PFSK-1 (cell line): ENCODE measurements around the gene ADAM23.

Source experiments
- FOXP2 ChIP-seq: optimal IDR thresholded peaks from 2 replicates; pipeline ENCODE3; 2011; ENCODE audit warnings: borderline replicate concordance, control low read depth, inconsistent platforms; ENCODE audit not compliant: insufficient read depth; ENCODE audit errors: extremely low read length, extremely low read depth
- POLR2AphosphoS5 ChIP-seq: IDR thresholded peaks from 2 replicates; pipeline ENCODE4 v1.6.1; 2012; ENCODE audit warnings: low read depth, mild to moderate bottlenecking, control low read depth, low read length, moderate library complexity
- SIN3A ChIP-seq: IDR thresholded peaks from 2 replicates; pipeline ENCODE4 v1.6.1; 2012; ENCODE audit warnings: mild to moderate bottlenecking, low read length, moderate library complexity, borderline replicate concordance; ENCODE audit not compliant: insufficient read depth
- TAF1 ChIP-seq: IDR thresholded peaks from 2 replicates; pipeline ENCODE4 v1.6.1; 2012; ENCODE audit warnings: low read length, control low read depth, borderline replicate concordance; ENCODE audit not compliant: insufficient read depth
- TF ChIP-seq, protein P1 (sequence below), 2 experiments: IDR thresholded peaks; 2 replicates each; pipeline versions ENCODE4 v1.6.1 to v1.8.0; 2011 to 2012; ENCODE audit warnings: low read depth in 2 of 2, low read length in 2 of 2, control low read depth in 1 of 2, inconsistent platforms in 1 of 2, mild to moderate bottlenecking in 1 of 2, moderate library complexity in 1 of 2; ENCODE audit not compliant: insufficient read depth in 1 of 2

Gene ADAM23

DNA sequence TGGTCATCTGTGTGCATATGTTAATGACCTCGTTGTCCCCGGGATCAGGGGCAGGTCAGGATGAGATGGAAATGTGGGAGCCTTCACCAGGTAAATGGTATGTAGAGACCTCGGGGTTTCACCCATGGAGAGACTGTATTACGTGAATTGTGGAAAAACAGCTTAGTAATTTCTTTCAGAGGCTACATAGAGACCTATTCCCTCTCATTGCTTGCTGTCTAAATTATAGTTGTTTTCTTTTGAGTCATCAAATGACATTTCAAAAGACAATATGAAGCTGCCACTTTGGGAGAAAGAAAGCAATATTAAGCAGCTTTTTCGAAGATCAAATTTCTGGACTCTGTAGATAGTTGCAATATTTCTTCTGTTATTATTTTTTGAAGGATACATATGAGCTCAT, 20.4 kb downstream of the ADAM23 start:
- TF ChIP-seq SIN3A (no peak), FOXP2 (no peak), TAF1 (no peak), POLR2AphosphoS5 (no peak)
- TF ChIP-seq, protein P1, sequence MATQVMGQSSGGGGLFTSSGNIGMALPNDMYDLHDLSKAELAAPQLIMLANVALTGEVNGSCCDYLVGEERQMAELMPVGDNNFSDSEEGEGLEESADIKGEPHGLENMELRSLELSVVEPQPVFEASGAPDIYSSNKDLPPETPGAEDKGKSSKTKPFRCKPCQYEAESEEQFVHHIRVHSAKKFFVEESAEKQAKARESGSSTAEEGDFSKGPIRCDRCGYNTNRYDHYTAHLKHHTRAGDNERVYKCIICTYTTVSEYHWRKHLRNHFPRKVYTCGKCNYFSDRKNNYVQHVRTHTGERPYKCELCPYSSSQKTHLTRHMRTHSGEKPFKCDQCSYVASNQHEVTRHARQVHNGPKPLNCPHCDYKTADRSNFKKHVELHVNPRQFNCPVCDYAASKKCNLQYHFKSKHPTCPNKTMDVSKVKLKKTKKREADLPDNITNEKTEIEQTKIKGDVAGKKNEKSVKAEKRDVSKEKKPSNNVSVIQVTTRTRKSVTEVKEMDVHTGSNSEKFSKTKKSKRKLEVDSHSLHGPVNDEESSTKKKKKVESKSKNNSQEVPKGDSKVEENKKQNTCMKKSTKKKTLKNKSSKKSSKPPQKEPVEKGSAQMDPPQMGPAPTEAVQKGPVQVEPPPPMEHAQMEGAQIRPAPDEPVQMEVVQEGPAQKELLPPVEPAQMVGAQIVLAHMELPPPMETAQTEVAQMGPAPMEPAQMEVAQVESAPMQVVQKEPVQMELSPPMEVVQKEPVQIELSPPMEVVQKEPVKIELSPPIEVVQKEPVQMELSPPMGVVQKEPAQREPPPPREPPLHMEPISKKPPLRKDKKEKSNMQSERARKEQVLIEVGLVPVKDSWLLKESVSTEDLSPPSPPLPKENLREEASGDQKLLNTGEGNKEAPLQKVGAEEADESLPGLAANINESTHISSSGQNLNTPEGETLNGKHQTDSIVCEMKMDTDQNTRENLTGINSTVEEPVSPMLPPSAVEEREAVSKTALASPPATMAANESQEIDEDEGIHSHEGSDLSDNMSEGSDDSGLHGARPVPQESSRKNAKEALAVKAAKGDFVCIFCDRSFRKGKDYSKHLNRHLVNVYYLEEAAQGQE (IDR thresholded peaks at IDR 0.05; ENCODE audit: insufficient read depth in 1 of 2, low read depth in 2 of 2, low read length in 2 of 2) = no peak

DNA sequence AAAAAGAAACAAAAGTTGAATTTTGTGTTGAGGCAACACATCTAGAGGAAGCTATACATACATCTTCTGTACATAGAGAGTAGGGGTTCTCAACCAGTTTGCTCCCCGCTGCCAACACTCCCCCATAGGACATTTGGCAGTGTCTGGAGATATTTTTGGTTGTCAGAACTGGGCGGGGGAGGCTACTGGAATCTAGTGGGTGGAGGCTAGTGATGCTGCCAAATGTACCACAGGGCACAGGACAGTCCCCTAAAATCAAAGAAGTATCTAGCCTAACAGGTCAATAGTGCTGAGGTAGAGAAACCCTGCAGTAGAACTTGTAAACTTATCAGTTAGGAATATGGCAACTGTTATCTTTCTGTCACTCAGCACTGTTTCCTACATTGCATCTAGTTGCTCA, 21.3 kb downstream of the ADAM23 start:
- TF ChIP-seq SIN3A (no peak), FOXP2 (no peak), TAF1 (no peak), POLR2AphosphoS5 (no peak)
- TF ChIP-seq, protein P1 (IDR thresholded peaks at IDR 0.05; ENCODE audit: insufficient read depth in 1 of 2, low read depth in 2 of 2, low read length in 2 of 2) = no peak

GRCh38 chr2:206471524-206472062, 28.3 kb downstream of the ADAM23 start:
- TF ChIP-seq SIN3A = no peak
- TF ChIP-seq FOXP2 = no peak
- TF ChIP-seq POLR2AphosphoS5 = no peak
- TF ChIP-seq, protein P1 (IDR thresholded peaks at IDR 0.05; ENCODE audit: insufficient read depth in 1 of 2, low read depth in 2 of 2, low read length in 2 of 2) = no peak
- no peak for TF ChIP-seq TAF1

GRCh38 chr2:206472094-206472493, 28.8 kb downstream of the ADAM23 start:
- no peak for TF ChIP-seq FOXP2
- TF ChIP-seq, protein P1 (IDR thresholded peaks at IDR 0.05; ENCODE audit: insufficient read depth in 1 of 2, low read depth in 2 of 2, low read length in 2 of 2) = no peak
- TF ChIP-seq TAF1 = no peak
- TF ChIP-seq POLR2AphosphoS5 = no peak
- no peak for TF ChIP-seq SIN3A
